LNCaP clone FGC (cell line): ENCODE data around the gene TRMT112.

Experiments
- DNase-seq: peaks from one replicate; pipeline ENCODE4 v3.0.0-alpha.2; 2011; ENCODE audit warnings: low read depth
- H3K4me3 ChIP-seq: 2 replicates; pipeline ENCODE4 v1.5.1; 2011; ENCODE audit warnings: mild to moderate bottlenecking, low read depth, low read length, control low read depth
- CTCF ChIP-seq: IDR thresholded peaks from 2 replicates; pipeline ENCODE4 v1.5.1; 2012; ENCODE audit warnings: mild to moderate bottlenecking; ENCODE audit not compliant: control insufficient read depth, insufficient read depth; ENCODE audit errors: extremely low read depth

The TRMT112 gene

GRCh38 chr11:64359712-64360445 lies 42.5 kb upstream of the TRMT112 start:
- peak; percentile 21 for DNase-seq
- peak; percentile 75 for TF ChIP-seq CTCF
- H3K4me3 ChIP-seq = peak overlapping the region; percentile 70

- H3K4me3 ChIP-seq = peak within 1 kb of the TSS; percentile 70
- no peak for DNase-seq
- TF ChIP-seq CTCF = no peak
Observed at GRCh38 chr11:64358907-64359711, 41.8 kb upstream of the TRMT112 start, which contains the start of gene RPS6KA4. TSS of gene RPS6KA4 (plus strand) at chr11:64359162. CDS start at chr11:64359236, 74 bp downstream.

- no peak for DNase-seq
- H3K4me3 ChIP-seq = peak overlapping the region; percentile 70
- TF ChIP-seq CTCF = no peak
Observed at GRCh38 chr11:64358536-64358906, 41.2 kb upstream of the TRMT112 start.

GRCh38 chr11:64357904-64358535 lies 40.7 kb upstream of the TRMT112 start:
- no peak for TF ChIP-seq CTCF
- peak overlapping the region; percentile 70 for H3K4me3 ChIP-seq
- no peak for DNase-seq

- no peak for TF ChIP-seq CTCF
- no peak overlapping the region for H3K4me3 ChIP-seq
Observed at GRCh38 chr11:64357446-64357845, 40.1 kb upstream of the TRMT112 start.

GRCh38 chr11:64356498-64357411 lies 39.4 kb upstream of the TRMT112 start:
- H3K4me3 ChIP-seq = no peak overlapping the region
- no peak for DNase-seq
- TF ChIP-seq CTCF = peak; percentile 77

More at GRCh38 chr11:64357446-64357845, 40.1 kb upstream of the TRMT112 start:
- no peak for DNase-seq
